Ascending aorta (tissue), 2 donors: ENCODE measurements around the gene PRKAG3. TPM values are rescaled to one million over a fixed set of nuclear protein-coding genes. Genes with fewer than 3 reads are reported as not detected.

ENCODE experiments used
- DNase-seq, 2 donors: peaks; one replicate each; pipeline ENCODE4 v3.0.0-alpha.2; 2019; ENCODE audit warnings: low spot score in 2 of 2
- H3K27ac ChIP-seq, 2 donors: fragments of 200-600 bp; sonication (generic); one replicate each; pipeline ENCODE4 v1.5.1; 2016 to 2017; ENCODE audit warnings: mild to moderate bottlenecking in 1 of 2
- H3K27me3 ChIP-seq: fragments of 200-600 bp; sonication (generic); one replicate; pipeline ENCODE4 v1.5.1; 2017
- H3K36me3 ChIP-seq, 2 donors: fragments of 200-600 bp; sonication (generic); one replicate each; pipeline ENCODE4 v1.5.1; 2016
- H3K4me1 ChIP-seq, 2 donors: fragments of 200-600 bp; sonication (generic); one replicate each; pipeline ENCODE4 v1.5.1; 2016 to 2017; ENCODE audit warnings: mild to moderate bottlenecking in 1 of 2
- H3K4me3 ChIP-seq, 2 donors: fragments of 200-600 bp; sonication (generic); one replicate each; pipeline ENCODE4 v1.5.1; 2016 to 2017; ENCODE audit warnings: mild to moderate bottlenecking in 1 of 2
- H3K9me3 ChIP-seq, 2 donors: fragments of 200-600 bp; sonication (generic); one replicate each; pipeline ENCODE4 v1.5.1; 2016
- CTCF ChIP-seq, 3 experiments: fragments of 200-600 bp in 2 of 3; fragments of 450-650 bp in 1 of 3; sonication (generic) in 2 of 3; IDR thresholded peaks; one replicate each; pipeline ENCODE4 v1.5.1; 2016 to 2019; ENCODE audit warnings: antibody characterized with exemption in 3 of 3, mild to moderate bottlenecking in 1 of 3, moderate library complexity in 1 of 3
- intact Hi-C: fragments of 100-400 bp; cut with DNase I; formaldehyde crosslinking; loops from one replicate; pipeline ENCODE4 v1.15.1; 2023
- total RNA-seq: library from RNA; depleted of rRNA; stranded (reverse); fragments of >200 nt; gene quantifications from one replicate; pipeline ENCODE4 v1.1.0, GENCODE V29; 2016

PRKAG3 gene
- total RNA-seq, 1 donor from 2014 or later: not detected

GRCh38 chr2:218805627-218806026 is 26.0 kb downstream of the PRKAG3 start:
- H3K4me1 ChIP-seq: peaks cover 4 to 23% of the 10 kb centered on the region in 2 donors
- H3K27ac ChIP-seq: peak overlapping the region; percentile 68 to 88
- no peak for TF ChIP-seq CTCF (IDR thresholded peaks at IDR 0.05)
- intact Hi-C loops: loop anchor here (1.0 to 5.0 kb wide), 4 partner anchors 23 to 95 kb away; partner anchors contain the start of genes CYP27A1 and TTLL4
- no peaks in the 10 kb centered on the region for H3K36me3 ChIP-seq
- H3K9me3 ChIP-seq: no peaks in the 10 kb centered on the region
- DNase-seq: no peak
- no peaks in the 10 kb centered on the region for H3K27me3 ChIP-seq
- H3K4me3 ChIP-seq: peak overlapping the region; percentile 22 to 31

GRCh38 chr2:218804817-218805216 is 26.8 kb downstream of the PRKAG3 start:
- no peak for DNase-seq
- Histone ChIP-seq H3K4me1 (peaks cover 4 to 23% of the 10 kb centered on the region in 2 donors), H3K27me3 (no peaks in the 10 kb centered on the region), H3K27ac (peak overlapping the region; percentile 68 to 88), H3K9me3 (no peaks in the 10 kb centered on the region), H3K36me3 (no peaks in the 10 kb centered on the region), H3K4me3 (no peak overlapping the region)
- intact Hi-C loops: loop anchor here (1.0 to 5.0 kb wide), 2 partner anchors 23 to 42 kb away; partner anchors contain the start of gene CYP27A1
- TF ChIP-seq CTCF (IDR thresholded peaks at IDR 0.05): no peak

- Histone ChIP-seq H3K4me1 (peaks cover 4 to 17% of the 10 kb centered on the region in 2 donors), H3K9me3 (no peaks in the 10 kb centered on the region), H3K4me3 (no peak overlapping the region), H3K36me3 (no peaks in the 10 kb centered on the region), H3K27me3 (no peaks in the 10 kb centered on the region), H3K27ac (peak overlapping the region; percentile 17 to 37)
- DNase-seq: no peak
- TF ChIP-seq CTCF (IDR thresholded peaks at IDR 0.05): no peak
- intact Hi-C loops: no loop called here
These were observed 29.1 kb downstream of the PRKAG3 start for GRCh38 chr2:218802386-218802994.

GRCh38 chr2:218799990-218800389 is 31.6 kb downstream of the PRKAG3 start:
- TF ChIP-seq CTCF (IDR thresholded peaks at IDR 0.05): no peak
- Histone ChIP-seq H3K36me3 (no peaks in the 10 kb centered on the region), H3K4me3 (no peak overlapping the region), H3K4me1 (no peaks in the 10 kb centered on the region), H3K27me3 (no peaks in the 10 kb centered on the region), H3K27ac (no peak overlapping the region), H3K9me3 (no peaks in the 10 kb centered on the region)
- no peak for DNase-seq
- intact Hi-C loops: no loop called here

GRCh38 chr2:218798767-218799504 is 32.7 kb downstream of the PRKAG3 start:
- intact Hi-C loops: no loop called here
- Histone ChIP-seq H3K36me3 (no peaks in the 10 kb centered on the region), H3K27ac (no peak overlapping the region), H3K9me3 (no peaks in the 10 kb centered on the region), H3K27me3 (no peaks in the 10 kb centered on the region), H3K4me1 (no peaks in the 10 kb centered on the region), H3K4me3 (no peak overlapping the region)
- DNase-seq: peak in 1 of 2 donors; percentile 31
- no peak for TF ChIP-seq CTCF (IDR thresholded peaks at IDR 0.05)
